GM20431 (cell line): Measurements from ENCODE around the gene OR2V2.
"Not testable (repeated sequence)": the region's sequence is repeated elsewhere in the genome, so short reads cannot be mapped to it uniquely, and the experiment has no call there.

Source experiments
- in situ Hi-C: fragments of 300-500 bp; cut with MseI, MboI; formaldehyde crosslinking; loops from one replicate; pipeline ENCODE4 v1.15.0; 2020; ENCODE audit warnings: low sequenced_read_pairs; ENCODE audit not compliant: unreplicated experiment

OR2V2 gene

GRCh38 chr5:181166812-181167733, 19.7 kb downstream of the OR2V2 start:
- in situ Hi-C loops: no loop called here

GRCh38 chr5:181167814-181168488, 20.6 kb downstream of the OR2V2 start:
- in situ Hi-C loops: no loop called here

GRCh38 chr5:181168595-181169118, 21.3 kb downstream of the OR2V2 start:
- in situ Hi-C loops: no loop called here

- in situ Hi-C loops: not testable (repeated sequence)
These were observed 22.3 kb downstream of the OR2V2 start for GRCh38 chr5:181169459-181170236.

GRCh38 chr5:181170237-181170825, 22.9 kb downstream of the OR2V2 start:
- in situ Hi-C loops: no loop called here

- in situ Hi-C loops: no loop called here
These were observed 23.6 kb downstream of the OR2V2 start for GRCh38 chr5:181170996-181171395.

GRCh38 chr5:181171782-181172181, 24.4 kb downstream of the OR2V2 start:
- in situ Hi-C loops: no loop called here

GRCh38 chr5:181173027-181173419, 25.6 kb downstream of the OR2V2 start:
- in situ Hi-C loops: no loop called here

GRCh38 chr5:181173420-181174342, 26.3 kb downstream of the OR2V2 start:
- in situ Hi-C loops: no loop called here

GRCh38 chr5:181176254-181176952, 29.0 kb downstream of the OR2V2 start:
- in situ Hi-C loops: no loop called here

- in situ Hi-C loops: not testable (repeated sequence)
These were observed 30.2 kb downstream of the OR2V2 start for GRCh38 chr5:181177559-181177958.

GRCh38 chr5:181181650-181182565, 34.5 kb downstream of the OR2V2 start:
- in situ Hi-C loops: no loop called here

- in situ Hi-C loops: no loop called here
These were observed 35.3 kb downstream of the OR2V2 start for GRCh38 chr5:181182651-181183050.

- in situ Hi-C loops: no loop called here
These were observed 37.4 kb downstream of the OR2V2 start for GRCh38 chr5:181184845-181185216.

GRCh38 chr5:181185560-181185959, 38.2 kb downstream of the OR2V2 start:
- in situ Hi-C loops: no loop called here

GRCh38 chr5:181186022-181186421, 38.6 kb downstream of the OR2V2 start:
- in situ Hi-C loops: no loop called here

GRCh38 chr5:181186986-181187499, 39.7 kb downstream of the OR2V2 start:
- in situ Hi-C loops: no loop called here
